Right hindlimb (tissue), 1 donor: ENCODE data around the gene CD300A.

Source experiments
- DNase-seq: peaks from one replicate; pipeline ENCODE4 v3.0.0-alpha.2; 2018

The CD300A gene

DNA sequence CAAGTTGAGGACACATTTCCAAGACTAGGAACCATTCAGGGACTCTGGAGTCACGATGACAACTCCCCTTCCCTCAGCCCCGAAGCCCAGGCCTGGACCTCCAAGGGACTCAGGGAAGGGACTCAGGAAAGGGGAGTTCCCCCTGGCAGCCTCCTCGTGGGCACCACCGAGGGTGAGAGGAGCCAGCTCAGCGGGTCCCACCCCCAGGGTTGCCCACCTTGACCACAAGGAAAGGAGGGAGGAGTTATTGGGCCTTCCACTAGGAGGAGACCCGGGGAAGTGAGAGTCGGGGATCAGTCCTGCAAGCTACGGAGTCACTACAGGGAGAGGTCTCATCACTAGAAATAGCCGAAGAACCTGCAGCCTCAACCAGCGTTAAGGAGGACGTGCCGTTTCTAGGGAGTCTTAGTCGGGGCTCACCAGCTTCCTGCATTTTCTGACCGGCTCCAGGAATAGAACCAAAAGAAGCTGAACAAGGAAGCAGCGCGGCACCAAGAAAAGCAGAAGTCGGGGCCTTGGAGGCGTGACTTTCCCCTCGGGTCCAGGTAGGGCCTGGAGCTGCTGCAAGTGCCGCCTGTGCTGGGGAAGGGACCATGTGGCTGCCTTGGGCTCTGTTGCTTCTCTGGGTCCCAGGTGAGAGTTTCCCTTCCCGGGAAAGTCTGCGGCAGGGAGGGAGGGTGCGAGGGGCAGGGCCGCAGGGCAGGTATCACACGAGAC, at the start of gene CD300A:
Gene CD300A (plus strand): TSS at position 524 of the 717 bp plus-strand sequence. CDS start 70 bp downstream, at position 594.
- DNase-seq = peak; percentile 43

GRCh38 chr17:74417178-74418045, 49.0 kb upstream of the CD300A start:
- DNase-seq = no peak

GRCh38 chr17:74419928-74420411, 46.5 kb upstream of the CD300A start:
- no peak for DNase-seq

GRCh38 chr17:74424117-74424516, 42.3 kb upstream of the CD300A start:
- no peak for DNase-seq

DNA sequence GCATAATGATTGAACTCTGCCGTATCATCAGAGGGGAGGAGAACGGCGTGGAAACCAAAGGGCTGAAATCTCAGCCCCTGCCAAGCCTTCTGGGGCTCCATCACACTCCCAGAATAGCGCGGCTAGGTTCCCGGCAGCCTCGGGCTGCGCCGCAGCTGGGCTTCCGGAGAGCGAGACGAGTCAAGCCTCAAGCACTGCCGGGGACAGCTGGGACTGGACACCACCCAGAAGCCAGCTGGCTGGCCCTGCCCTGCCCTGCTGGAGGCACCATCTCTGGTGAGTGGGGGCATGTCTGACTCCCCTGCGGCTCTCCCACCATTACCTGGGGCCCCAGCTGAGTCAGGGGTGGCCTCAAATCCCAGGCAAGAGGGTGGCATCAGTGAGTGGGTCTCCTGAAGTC, 41.8 kb upstream of the CD300A start:
- peak; percentile 78 for DNase-seq

DNA sequence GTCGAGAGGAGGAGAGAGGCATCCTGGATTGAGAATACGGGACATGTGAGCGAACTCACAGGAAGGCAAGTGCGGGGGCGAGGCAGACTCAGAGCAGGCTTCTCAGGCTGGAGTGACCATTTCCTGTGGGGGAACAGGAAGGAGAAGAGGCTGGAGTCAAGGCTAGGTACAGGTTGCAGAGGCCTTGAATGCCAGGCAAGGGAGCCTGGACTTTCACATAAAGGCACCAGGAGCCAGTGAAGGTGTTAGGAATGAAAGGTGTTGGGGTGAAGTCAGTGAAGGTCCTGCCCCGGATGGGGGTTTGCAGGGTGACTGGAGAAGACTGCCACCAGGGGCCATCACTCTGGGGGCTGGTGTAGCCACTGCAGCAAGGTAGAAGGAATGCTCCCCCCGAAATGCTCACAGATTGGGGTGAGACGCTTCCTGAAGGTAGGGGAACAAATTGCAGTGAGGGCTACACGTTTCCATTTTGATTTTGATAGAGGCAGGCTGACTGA, 39.8 kb upstream of the CD300A start:
- DNase-seq = no peak

- no peak for DNase-seq
Measured at GRCh38 chr17:74427048-74427762, 39.2 kb upstream of the CD300A start.

GRCh38 chr17:74427763-74428153, 38.7 kb upstream of the CD300A start:
- no peak for DNase-seq

GRCh38 chr17:74429604-74430384, 36.6 kb upstream of the CD300A start:
- DNase-seq = no peak

- DNase-seq = no peak
Measured at GRCh38 chr17:74430385-74430705, 36.1 kb upstream of the CD300A start.

- peak; percentile 79 for DNase-seq
Measured at GRCh38 chr17:74430706-74431567, 35.5 kb upstream of the CD300A start.

DNA sequence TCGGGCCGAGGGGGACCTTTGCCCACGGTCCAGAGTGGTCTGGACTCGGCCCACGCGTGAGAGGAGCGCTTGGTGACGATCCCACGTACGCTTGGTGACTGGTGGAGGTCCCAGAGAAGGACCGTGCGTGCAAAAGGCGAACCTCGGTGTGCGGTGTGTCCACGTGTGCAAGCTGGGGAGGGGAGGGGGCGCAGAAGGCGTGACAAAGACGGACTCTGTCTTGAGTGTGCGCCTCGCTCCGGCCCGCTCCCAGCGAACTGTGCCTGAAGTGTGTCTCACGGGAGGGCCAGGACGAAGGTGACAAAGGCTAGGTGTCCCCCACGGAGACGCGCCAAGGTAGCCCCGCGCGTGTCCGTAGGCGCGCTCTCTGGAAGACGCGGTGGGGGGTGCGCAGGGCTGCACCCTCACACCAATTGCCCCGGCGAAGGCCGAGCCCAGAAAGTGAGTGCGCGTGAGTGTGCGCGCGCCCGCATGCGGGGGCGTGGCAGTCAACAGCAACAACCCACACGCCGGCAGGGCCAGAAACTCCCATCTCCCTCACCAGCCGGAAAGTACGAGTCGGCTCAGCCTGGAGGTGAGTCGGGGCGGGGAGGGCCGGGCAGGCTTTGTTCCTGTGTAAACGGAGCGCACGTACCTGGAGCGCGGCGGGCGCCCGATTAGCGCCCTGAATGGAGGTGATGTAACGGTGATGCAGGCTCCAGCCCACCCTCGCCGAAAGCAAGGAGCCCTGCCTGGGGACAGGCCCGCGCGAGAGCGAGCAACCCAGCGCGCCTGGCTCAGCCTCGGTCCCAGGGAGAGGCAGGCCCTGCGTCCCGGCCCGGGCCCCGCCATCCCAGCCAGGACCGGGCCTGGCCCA, 34.6 kb upstream of the CD300A start, which contains the start of gene GPRC5C:
Gene GPRC5C (plus strand): TSS at position 521 of the 856 bp plus-strand sequence. CDS start 7,689 bp downstream, outside the sequence.
- DNase-seq = peak; percentile 83

DNA sequence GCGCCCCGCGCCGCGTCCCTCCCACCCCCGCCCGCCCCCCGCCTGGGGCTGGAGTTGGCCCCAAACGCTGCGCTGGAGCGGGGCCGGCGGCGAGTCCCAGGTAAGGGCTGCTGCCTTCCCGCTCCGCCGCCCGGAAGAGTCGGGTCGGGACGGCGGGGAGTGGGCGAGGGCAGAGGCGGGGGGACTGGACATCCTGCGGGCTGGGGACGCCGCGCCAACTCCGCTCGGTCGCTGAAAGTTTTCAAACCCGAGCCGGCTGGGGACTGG, 34.1 kb upstream of the CD300A start:
- DNase-seq = peak; percentile 49

- DNase-seq = no peak
Measured at GRCh38 chr17:74432766-74433391, 33.6 kb upstream of the CD300A start.

- DNase-seq = peak; percentile 55
Measured at GRCh38 chr17:74433421-74434121, 32.9 kb upstream of the CD300A start.

DNA sequence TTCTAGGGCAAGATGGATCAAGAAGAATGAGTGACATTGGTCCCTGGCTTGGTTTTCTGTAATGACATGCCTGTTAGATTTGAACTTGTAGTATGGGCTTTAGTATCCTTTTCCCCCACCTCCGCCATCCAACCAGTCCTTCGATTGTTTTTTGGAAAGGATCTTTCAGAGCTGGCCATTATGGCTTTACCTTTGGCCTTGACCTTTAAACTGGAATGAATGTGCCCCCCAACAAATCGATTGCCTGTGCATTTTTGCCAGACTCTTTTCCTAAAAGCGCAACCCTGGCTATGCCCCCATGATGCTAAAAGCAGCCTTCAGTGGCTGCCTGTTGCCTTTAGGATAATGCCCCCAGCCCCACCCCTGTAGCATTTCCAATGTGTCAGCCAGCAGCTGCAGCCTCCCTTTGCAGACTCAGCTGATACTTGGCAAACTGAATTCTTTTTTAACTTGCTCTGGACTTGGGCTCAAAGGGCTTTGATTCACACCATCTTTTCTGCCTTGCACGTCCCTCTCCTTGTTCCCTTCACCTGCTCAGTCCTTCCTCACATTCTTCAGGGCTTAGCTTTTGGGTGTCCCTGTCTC, 30.6 kb upstream of the CD300A start:
- DNase-seq = no peak

DNA sequence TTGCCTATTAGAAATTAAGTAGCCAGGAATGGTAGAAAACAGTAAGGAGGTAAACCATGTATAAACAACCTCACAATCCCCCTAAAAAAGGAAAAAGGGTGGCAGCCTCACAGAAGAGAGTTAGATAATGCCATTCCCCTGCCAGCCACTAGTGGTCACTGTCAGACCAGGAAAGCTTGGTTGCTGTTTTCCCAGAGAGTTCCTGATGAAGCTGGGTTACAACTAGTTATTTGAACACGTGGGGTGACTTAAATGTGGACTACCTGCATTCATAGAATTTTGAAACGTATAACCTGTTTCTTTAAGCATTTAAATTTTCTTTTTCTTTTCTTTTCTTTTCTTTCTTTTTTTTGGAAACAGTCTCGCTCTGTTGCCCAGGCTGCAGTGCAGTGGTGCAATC, 28.7 kb upstream of the CD300A start:
- DNase-seq = no peak

DNA sequence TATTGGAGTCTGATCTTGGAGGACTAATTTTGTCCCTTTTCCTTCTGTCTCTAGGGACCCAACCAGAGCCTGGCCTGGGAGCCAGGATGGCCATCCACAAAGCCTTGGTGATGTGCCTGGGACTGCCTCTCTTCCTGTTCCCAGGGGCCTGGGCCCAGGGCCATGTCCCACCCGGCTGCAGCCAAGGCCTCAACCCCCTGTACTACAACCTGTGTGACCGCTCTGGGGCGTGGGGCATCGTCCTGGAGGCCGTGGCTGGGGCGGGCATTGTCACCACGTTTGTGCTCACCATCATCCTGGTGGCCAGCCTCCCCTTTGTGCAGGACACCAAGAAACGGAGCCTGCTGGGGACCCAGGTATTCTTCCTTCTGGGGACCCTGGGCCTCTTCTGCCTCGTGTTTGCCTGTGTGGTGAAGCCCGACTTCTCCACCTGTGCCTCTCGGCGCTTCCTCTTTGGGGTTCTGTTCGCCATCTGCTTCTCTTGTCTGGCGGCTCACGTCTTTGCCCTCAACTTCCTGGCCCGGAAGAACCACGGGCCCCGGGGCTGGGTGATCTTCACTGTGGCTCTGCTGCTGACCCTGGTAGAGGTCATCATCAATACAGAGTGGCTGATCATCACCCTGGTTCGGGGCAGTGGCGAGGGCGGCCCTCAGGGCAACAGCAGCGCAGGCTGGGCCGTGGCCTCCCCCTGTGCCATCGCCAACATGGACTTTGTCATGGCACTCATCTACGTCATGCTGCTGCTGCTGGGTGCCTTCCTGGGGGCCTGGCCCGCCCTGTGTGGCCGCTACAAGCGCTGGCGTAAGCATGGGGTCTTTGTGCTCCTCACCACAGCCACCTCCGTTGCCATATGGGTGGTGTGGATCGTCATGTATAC, 26.5 kb upstream of the CD300A start:
- DNase-seq = no peak
